Subcutaneous abdominal adipose tissue (tissue), 5 donors: Measurements from ENCODE around the gene CLEC4C.
"Not testable (repeated sequence)": the region's sequence is repeated elsewhere in the genome, so short reads cannot be mapped to it uniquely, and the experiment has no call there.

Experiments
- H3K27ac ChIP-seq: one replicate; pipeline ENCODE4 v1.7.0; 2013; ENCODE audit warnings: low read depth, mild to moderate bottlenecking, inconsistent platforms, low read length, moderate library complexity
- H3K27me3 ChIP-seq, 5 donors: one replicate each; pipeline ENCODE4 v1.7.0; 2013; ENCODE audit warnings: low read length in 5 of 5, inconsistent platforms in 1 of 5; ENCODE audit not compliant: control insufficient read depth in 5 of 5, insufficient read depth in 4 of 5
- H3K36me3 ChIP-seq, 5 donors: one replicate each; pipeline ENCODE4 v1.7.0; 2013; ENCODE audit warnings: low read length in 5 of 5; ENCODE audit not compliant: control insufficient read depth in 5 of 5, insufficient read depth in 5 of 5
- H3K4me1 ChIP-seq, 5 donors: one replicate each; pipeline ENCODE4 v1.7.0; 2013; ENCODE audit warnings: low read length in 5 of 5, mild to moderate bottlenecking in 3 of 5, moderate library complexity in 1 of 5; ENCODE audit not compliant: control insufficient read depth in 5 of 5, insufficient read depth in 5 of 5
- H3K4me3 ChIP-seq, 5 donors: one replicate each; pipeline ENCODE4 v1.7.0; 2013; ENCODE audit warnings: low read length in 5 of 5, low read depth in 1 of 5
- H3K9ac ChIP-seq, 5 donors: one replicate each; pipeline ENCODE4 v1.7.0; 2013; ENCODE audit warnings: low read length in 5 of 5, mild to moderate bottlenecking in 4 of 5, moderate library complexity in 3 of 5
- H3K9me3 ChIP-seq, 5 donors: one replicate each; pipeline ENCODE4 v1.7.0; 2013; ENCODE audit warnings: low read length in 5 of 5; ENCODE audit not compliant: control insufficient read depth in 5 of 5
- donor health status: healthy.
- donor health status: healthy.
- donor health status: healthy.
- donor health status: healthy.
- donor health status: healthy.

CLEC4C gene

GRCh38 chr12:7730984-7731383, 16.2 kb downstream of the CLEC4C start:
- H3K4me3 ChIP-seq, H3K9ac ChIP-seq, H3K9me3 ChIP-seq, H3K4me1 ChIP-seq, H3K27ac ChIP-seq, H3K36me3 ChIP-seq, H3K27me3 ChIP-seq: not testable (repeated sequence)

DNA sequence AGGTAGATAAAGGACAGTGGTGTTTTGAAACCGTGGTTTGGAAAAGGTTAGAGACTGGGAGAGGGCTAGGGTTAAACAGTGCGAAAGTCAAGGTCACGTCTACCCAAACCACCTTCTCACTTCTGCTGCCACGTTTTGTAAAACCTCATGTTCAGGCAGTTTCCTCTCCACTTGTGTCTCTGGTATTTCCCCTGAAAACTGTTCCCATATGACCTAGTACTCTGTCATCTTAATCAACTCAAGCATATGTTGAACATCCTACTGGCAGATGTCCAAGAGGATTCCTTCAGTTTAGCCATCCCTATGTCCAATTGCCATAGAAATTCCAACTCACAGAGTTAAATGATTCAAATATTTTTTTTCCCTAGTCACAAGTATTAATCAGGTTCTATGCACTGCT, 17.4 kb downstream of the CLEC4C start:
- no peaks in the 10 kb centered on the region for H3K4me1 ChIP-seq
- H3K27ac ChIP-seq = no peak overlapping the region
- peaks cover 0 to 3% (median 0%) of the 10 kb centered on the region in 5 donors for H3K9me3 ChIP-seq

DNA sequence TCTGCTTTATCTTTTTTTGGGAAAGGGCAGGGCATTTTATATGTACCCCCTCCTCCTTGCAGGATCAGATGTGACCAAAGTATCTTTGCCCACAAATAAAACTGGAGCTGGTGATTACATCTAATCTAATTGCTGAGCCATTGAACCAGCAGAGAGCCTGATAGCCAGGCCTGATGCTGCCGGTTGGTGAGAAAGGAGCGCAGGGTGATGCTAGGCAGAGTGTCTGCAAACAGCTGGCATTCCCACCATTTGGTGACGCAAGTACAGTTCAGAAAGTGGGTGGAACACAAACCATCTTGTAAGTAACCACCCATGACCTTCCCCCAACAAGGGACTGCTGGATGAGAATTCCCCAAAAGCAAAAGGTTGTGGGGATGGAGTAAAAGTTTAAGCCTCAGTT, 23.2 kb downstream of the CLEC4C start:
- peaks cover 0 to 3% (median 0%) of the 10 kb centered on the region in 5 donors for H3K9me3 ChIP-seq

More for the DNA sequence above, 17.4 kb downstream of the CLEC4C start:
- Histone ChIP-seq H3K9ac (no peak overlapping the region), H3K27me3 (no peaks in the 10 kb centered on the region), H3K36me3 (no peaks in the 10 kb centered on the region), H3K4me3 (no peak overlapping the region)

DNA sequence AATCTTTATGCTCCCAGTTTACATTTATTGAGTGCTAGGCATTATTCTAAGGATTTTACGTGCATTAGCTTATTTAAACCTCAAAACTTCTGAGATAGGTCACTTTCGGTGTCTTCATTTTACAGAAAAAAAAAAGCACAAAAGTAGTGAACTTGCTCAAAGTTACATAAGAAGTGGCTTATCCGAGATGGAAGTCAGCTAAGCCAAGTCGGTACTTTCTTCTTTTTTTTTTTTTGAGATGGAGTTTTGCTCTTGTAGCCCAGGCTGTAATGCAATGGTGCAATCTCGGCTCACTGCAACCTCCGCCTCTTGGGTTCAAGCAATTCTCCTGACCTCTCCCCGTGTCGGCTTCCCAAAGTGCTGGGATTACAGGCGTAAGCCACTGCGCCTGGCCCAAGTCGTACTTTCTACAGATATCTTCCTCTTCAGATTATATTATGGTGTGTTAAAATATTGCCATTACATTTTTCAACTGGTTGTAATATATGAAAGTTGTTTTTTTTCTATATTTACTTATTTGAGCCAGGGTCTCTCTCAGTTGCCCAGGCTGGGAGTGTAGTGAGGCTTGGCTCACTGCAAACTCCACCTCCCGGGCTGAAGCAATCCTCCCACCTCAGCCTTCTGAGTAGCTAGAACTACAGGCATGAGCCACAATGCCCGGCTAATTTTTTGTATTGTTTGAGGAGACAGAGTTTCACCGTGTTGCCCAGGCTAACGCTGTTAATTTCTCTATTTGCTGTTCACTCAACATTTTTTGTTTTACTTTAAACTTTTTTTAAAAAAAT, 27.0 kb downstream of the CLEC4C start:
- H3K9ac ChIP-seq = no peak overlapping the region
- no peak overlapping the region for H3K4me3 ChIP-seq

More for the DNA sequence above, 23.2 kb downstream of the CLEC4C start:
- Histone ChIP-seq H3K27me3 (no peaks in the 10 kb centered on the region), H3K27ac (no peak overlapping the region), H3K4me1 (peaks cover 0 to 4% (median 0%) of the 10 kb centered on the region in 5 donors), H3K36me3 (no peaks in the 10 kb centered on the region), H3K4me3 (no peak overlapping the region), H3K9ac (no peak overlapping the region)

GRCh38 chr12:7716381-7716780, 30.8 kb downstream of the CLEC4C start:
- peaks cover 0 to 4% (median 0%) of the 10 kb centered on the region in 5 donors for H3K4me1 ChIP-seq

More for the DNA sequence above, 27.0 kb downstream of the CLEC4C start:
- Histone ChIP-seq H3K36me3 (no peaks in the 10 kb centered on the region), H3K27ac (no peak overlapping the region), H3K9me3 (no peaks in the 10 kb centered on the region), H3K4me1 (peaks cover 0 to 4% (median 0%) of the 10 kb centered on the region in 5 donors), H3K27me3 (no peaks in the 10 kb centered on the region)

DNA sequence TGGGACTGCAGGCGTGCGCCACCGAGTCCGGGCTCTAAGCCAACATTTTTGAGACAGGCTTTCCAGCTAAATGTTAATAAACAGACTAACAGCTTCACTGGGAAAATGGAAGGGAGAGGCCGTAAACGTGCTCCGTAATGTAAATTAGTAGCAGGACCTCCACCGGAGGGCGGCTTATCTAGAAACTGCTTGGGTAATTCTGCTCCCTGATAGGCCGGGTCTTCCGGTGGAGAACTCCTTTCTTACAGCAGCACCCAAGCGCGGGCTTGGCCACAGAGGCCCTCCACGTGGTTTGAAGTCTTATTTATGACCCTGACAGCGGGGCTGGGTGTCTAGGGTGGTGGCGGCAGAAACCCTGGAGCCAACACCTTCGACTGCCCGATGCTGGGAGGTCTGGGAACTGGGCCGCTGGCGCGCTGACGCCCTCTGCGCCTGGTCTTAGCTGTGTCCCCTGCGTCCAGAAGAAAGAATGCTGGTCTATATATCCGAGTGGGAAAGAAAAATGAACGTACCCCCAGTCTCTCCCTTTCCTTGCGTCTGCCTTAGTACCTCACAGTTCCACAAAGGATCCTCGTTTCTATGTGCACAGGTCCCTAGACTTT, 34.2 kb downstream of the CLEC4C start:
- peaks cover 0 to 3% (median 0%) of the 10 kb centered on the region in 5 donors for H3K4me1 ChIP-seq
- peaks cover 0 to 2% (median 0%) of the 10 kb centered on the region in 5 donors for H3K27me3 ChIP-seq
- H3K27ac ChIP-seq = no peak overlapping the region
- H3K36me3 ChIP-seq = no peaks in the 10 kb centered on the region
- no peaks in the 10 kb centered on the region for H3K9me3 ChIP-seq
- H3K9ac ChIP-seq = no peak overlapping the region
- no peak overlapping the region for H3K4me3 ChIP-seq

More at GRCh38 chr12:7716381-7716780, 30.8 kb downstream of the CLEC4C start:
- no peaks in the 10 kb centered on the region for H3K36me3 ChIP-seq
- no peak overlapping the region for H3K4me3 ChIP-seq
- H3K27me3 ChIP-seq = peaks cover 0 to 2% (median 0%) of the 10 kb centered on the region in 5 donors
- no peak overlapping the region for H3K9ac ChIP-seq
- H3K9me3 ChIP-seq = no peaks in the 10 kb centered on the region
- H3K27ac ChIP-seq = no peak overlapping the region

- Histone ChIP-seq H3K4me3 (no peak within 1 kb of the TSS), H3K36me3 (no peaks in the 10 kb centered on the region), H3K9ac (no peak within 1 kb of the TSS), H3K9me3 (no peaks in the 10 kb centered on the region), H3K27me3 (peaks cover 0 to 2% (median 0%) of the 10 kb centered on the region in 5 donors), H3K27ac (no peak within 1 kb of the TSS), H3K4me1 (no peaks in the 10 kb centered on the region)
Measured at GRCh38 chr12:7711133-7711532, 36.0 kb downstream of the CLEC4C start, which contains the start of gene DPPA3. TSS of gene DPPA3 (plus strand) at chr12:7711433. CDS start at chr12:7711571, 138 bp downstream.

- Histone ChIP-seq H3K4me3 (no peak overlapping the region), H3K27me3 (peaks cover 0 to 2% (median 0%) of the 10 kb centered on the region in 5 donors), H3K9me3 (no peaks in the 10 kb centered on the region), H3K36me3 (no peaks in the 10 kb centered on the region), H3K27ac (no peak overlapping the region), H3K4me1 (no peaks in the 10 kb centered on the region), H3K9ac (no peak overlapping the region)
Measured at GRCh38 chr12:7709969-7710675, 37.1 kb downstream of the CLEC4C start.

DNA sequence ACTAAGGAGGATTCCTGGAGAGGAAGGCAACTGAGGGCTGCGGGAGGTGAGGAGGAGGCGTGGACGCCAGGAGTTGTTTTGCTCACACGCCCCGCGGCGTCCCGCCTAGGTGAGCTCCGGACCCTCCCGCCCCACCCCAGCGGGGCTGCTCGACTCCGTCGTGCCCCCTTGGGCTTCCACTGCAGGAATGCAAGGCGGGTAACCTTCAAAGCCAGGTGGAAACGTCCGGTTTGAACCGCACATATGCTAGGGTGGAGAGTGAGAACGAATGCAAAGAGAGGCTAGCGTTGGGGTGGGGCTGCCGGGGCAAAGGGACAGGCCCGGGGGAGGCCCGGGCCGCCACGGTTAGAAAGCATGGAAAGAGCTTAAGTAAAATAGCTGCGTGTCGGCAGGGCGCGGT, 41.3 kb downstream of the CLEC4C start:
- H3K4me3 ChIP-seq = no peak overlapping the region
- no peak overlapping the region for H3K27ac ChIP-seq
- no peak overlapping the region for H3K9ac ChIP-seq

More for the DNA sequence above, 41.3 kb downstream of the CLEC4C start:
- Histone ChIP-seq H3K9me3 (no peaks in the 10 kb centered on the region), H3K4me1 (no peaks in the 10 kb centered on the region), H3K27me3 (no peaks in the 10 kb centered on the region), H3K36me3 (no peaks in the 10 kb centered on the region)
